ENCODE data around the gene SLCO4A1. TPM values are rescaled to one million over a fixed set of nuclear protein-coding genes. Genes with fewer than 3 reads are reported as not detected.

Gene SLCO4A1
- polyA plus RNA-seq, 1 experiment, result 0.09 TPM

DNA sequence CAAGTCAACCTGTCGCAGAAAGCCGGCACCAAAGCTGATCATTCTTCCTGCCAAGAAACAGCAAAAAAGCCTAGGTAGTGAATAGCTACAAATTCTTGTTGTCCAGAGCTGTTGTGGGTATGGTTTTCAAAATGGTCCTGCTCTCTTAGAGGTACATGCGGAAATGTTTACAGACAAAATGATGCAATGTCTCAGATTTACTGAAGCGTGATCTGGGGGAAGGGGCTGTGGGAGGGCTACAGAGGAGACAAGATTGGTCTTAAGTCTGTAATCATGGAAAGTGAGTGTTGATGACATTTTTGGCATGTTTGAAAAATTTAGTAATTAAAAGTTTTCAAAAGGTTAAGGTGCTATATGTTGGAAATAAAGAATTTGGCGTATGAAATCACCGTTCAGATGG is 72.5 kb downstream of the SLCO4A1 start:
- POLR2A ChIA-PET, result no interaction called here
- DNase-seq (ENCODE audit: low read depth, low spot score), result no peak
- peaks cover 3% of the 10 kb centered on the region for H3K9me3 ChIP-seq (ENCODE audit: control insufficient read depth, insufficient read depth, low read length)
- CTCF ChIA-PET, result no interaction called here
- TF ChIP-seq, protein P1, sequence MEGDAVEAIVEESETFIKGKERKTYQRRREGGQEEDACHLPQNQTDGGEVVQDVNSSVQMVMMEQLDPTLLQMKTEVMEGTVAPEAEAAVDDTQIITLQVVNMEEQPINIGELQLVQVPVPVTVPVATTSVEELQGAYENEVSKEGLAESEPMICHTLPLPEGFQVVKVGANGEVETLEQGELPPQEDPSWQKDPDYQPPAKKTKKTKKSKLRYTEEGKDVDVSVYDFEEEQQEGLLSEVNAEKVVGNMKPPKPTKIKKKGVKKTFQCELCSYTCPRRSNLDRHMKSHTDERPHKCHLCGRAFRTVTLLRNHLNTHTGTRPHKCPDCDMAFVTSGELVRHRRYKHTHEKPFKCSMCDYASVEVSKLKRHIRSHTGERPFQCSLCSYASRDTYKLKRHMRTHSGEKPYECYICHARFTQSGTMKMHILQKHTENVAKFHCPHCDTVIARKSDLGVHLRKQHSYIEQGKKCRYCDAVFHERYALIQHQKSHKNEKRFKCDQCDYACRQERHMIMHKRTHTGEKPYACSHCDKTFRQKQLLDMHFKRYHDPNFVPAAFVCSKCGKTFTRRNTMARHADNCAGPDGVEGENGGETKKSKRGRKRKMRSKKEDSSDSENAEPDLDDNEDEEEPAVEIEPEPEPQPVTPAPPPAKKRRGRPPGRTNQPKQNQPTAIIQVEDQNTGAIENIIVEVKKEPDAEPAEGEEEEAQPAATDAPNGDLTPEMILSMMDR (IDR thresholded peaks at IDR 0.05; ENCODE audit: low read depth, low read length), result no peak
- H3K27me3 ChIP-seq (ENCODE audit: control insufficient read depth, insufficient read depth, low read length), result peaks cover 54% of the 10 kb centered on the region
- H3K4me3 ChIP-seq (ENCODE audit: low read depth, low read length), result no peak overlapping the region
- no peak overlapping the region for H3K27ac ChIP-seq (ENCODE audit: low read depth, low read length)

DNA sequence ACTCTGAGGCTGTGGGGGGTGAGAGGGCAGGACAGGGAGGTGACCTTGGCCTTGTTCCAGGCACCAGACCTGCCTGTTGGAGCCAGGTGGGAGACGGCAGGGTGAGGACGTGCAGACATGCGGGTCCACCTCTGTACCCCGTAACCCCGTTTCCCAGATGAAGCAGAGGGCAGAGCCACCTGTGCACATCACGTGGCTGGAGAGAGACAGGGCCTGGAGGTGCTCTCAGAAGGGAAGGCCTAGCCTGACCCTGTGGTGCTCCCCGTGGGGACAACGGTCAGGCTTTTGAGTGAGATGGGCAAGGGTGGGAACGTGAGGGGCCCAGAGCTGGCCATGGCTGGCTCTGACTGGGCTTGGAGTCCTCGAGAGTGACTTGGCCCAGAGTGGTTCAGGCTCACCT is 72.9 kb downstream of the SLCO4A1 start:
- POLR2A ChIA-PET, result no interaction called here
- no peak overlapping the region for H3K27ac ChIP-seq (ENCODE audit: low read depth, low read length)
- peaks cover 7% of the 10 kb centered on the region for H3K9me3 ChIP-seq (ENCODE audit: control insufficient read depth, insufficient read depth, low read length)
- no peak for DNase-seq (ENCODE audit: low read depth, low spot score)
- peaks cover 50% of the 10 kb centered on the region for H3K27me3 ChIP-seq (ENCODE audit: control insufficient read depth, insufficient read depth, low read length)
- H3K4me3 ChIP-seq (ENCODE audit: low read depth, low read length), result no peak overlapping the region
- CTCF ChIA-PET, result no interaction called here
- TF ChIP-seq, protein P1 (IDR thresholded peaks at IDR 0.05; ENCODE audit: low read depth, low read length), result no peak

DNA sequence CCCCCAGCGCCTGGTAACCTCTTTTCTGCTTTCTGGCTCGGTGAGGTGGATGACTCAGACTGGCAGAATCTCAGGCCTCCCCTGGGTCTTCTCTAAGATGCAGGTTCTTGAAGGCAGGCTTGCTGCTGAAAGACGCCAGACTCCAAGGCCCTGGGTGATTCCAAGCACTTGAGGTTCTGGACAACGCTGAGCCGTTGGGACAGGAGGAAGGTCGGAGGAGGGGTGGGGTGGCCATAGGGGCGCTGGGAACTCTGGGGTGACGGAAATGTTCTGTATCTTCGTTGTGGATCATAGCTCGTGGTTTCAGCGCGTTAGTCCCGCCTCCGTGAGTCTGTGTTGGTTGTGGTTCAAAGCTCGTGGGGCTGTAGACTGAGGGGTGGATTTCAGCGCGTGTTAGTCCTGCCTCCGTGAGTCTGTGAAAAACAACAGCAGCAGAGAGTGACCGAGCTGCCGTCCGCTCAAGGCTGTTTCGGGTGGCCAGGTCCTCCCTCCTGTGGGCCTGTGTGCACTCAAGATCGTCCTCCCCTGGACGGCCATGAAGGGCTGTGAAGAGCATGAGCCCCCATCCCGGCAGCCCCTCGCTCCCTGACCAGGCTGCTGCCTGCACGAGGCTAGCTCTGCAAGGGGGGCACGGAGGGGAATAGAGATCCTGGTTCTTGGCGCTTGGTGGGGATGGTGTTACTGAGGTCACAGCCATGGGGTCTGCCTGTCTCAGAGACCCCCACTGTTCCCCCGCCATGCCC is 74.1 kb downstream of the SLCO4A1 start:
- no peak for DNase-seq (ENCODE audit: low read depth, low spot score)
- ChIA-PET POLR2A (no interaction called here), CTCF (no interaction called here)
- Histone ChIP-seq H3K4me3 (ENCODE audit: low read depth, low read length) (no peak overlapping the region), H3K9me3 (ENCODE audit: control insufficient read depth, insufficient read depth, low read length) (peaks cover 9% of the 10 kb centered on the region), H3K27ac (ENCODE audit: low read depth, low read length) (no peak overlapping the region), H3K27me3 (ENCODE audit: control insufficient read depth, insufficient read depth, low read length) (peaks cover 41% of the 10 kb centered on the region)
- TF ChIP-seq, protein P1 (IDR thresholded peaks at IDR 0.05; ENCODE audit: low read depth, low read length), result no peak

DNA sequence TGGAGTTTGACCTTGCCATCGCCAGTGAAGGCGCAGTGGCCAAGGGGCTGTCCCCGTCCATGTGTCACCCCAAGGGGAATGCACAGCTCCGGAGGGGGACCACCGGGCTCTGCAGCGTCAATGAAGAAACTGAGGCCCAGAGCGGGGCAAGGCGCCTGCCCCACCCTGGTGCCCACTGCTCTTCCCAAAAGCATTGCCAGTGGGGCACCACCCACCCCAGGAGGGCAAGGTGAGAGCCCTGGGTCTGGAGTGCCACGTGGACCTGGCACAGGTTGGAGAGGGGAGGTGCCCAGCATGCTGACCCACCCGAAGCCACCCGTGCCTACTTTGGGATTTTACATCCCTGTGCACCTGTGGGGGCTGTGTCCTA is 74.6 kb downstream of the SLCO4A1 start:
- Histone ChIP-seq H3K9me3 (ENCODE audit: control insufficient read depth, insufficient read depth, low read length) (peaks cover 12% of the 10 kb centered on the region), H3K27ac (ENCODE audit: low read depth, low read length) (no peak overlapping the region), H3K27me3 (ENCODE audit: control insufficient read depth, insufficient read depth, low read length) (peaks cover 44% of the 10 kb centered on the region), H3K4me3 (ENCODE audit: low read depth, low read length) (no peak overlapping the region)
- ChIA-PET POLR2A (no interaction called here), CTCF (no interaction called here)
- TF ChIP-seq, protein P1 (IDR thresholded peaks at IDR 0.05; ENCODE audit: low read depth, low read length), result no peak
- DNase-seq (ENCODE audit: low read depth, low spot score), result no peak

DNA sequence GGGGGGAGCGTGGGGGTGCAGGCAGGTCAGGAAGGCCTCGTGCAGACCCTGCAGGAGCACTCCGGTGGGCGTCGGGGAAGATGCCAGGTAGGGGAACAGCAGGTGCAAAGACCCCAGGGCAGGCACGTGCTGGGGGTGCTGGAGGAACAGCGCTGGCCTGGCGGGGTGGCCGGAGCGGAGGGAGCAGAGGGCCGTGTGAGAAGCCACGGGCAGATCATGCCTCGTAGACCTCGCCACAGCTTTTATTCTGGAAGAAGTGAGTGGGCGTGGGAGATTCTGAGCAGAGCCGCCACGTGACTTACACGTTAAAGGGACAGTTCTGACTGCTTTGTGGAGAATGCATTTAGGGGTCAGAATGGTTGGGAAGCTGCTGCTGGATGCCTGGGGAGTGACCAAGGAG is 75.6 kb downstream of the SLCO4A1 start:
- peaks cover 47% of the 10 kb centered on the region for H3K27me3 ChIP-seq (ENCODE audit: control insufficient read depth, insufficient read depth, low read length)
- ChIA-PET CTCF (interaction anchor here (1.2 kb wide), 1 partner anchor 74 kb away, joined by 4 read pairs; no protein-coding TSS in a partner anchor), POLR2A (no interaction called here)
- H3K4me3 ChIP-seq (ENCODE audit: low read depth, low read length), result no peak overlapping the region
- no peak for DNase-seq (ENCODE audit: low read depth, low spot score)
- TF ChIP-seq, protein P1 (IDR thresholded peaks at IDR 0.05; ENCODE audit: low read depth, low read length), result no peak
- no peak overlapping the region for H3K27ac ChIP-seq (ENCODE audit: low read depth, low read length)
- peaks cover 12% of the 10 kb centered on the region for H3K9me3 ChIP-seq (ENCODE audit: control insufficient read depth, insufficient read depth, low read length)

Measured in AG04450 (cell line).